ENCODE results near the gene PPP3R1.

The PPP3R1 gene

GRCh38 chr2:68230241-68231060 is 21.9 kb downstream of the PPP3R1 start:
- DNase-seq: no peak

GRCh38 chr2:68226794-68227193 is 25.5 kb downstream of the PPP3R1 start:
- DNase-seq: no peak

- peak; percentile 75 for DNase-seq
These were observed 27.2 kb downstream of the PPP3R1 start for GRCh38 chr2:68225119-68225632.

- DNase-seq: no peak
These were observed 28.9 kb downstream of the PPP3R1 start for GRCh38 chr2:68223419-68223818.

- DNase-seq: no peak
These were observed 30.0 kb downstream of the PPP3R1 start for GRCh38 chr2:68222287-68222686.

- DNase-seq: no peak
These were observed 33.9 kb downstream of the PPP3R1 start for GRCh38 chr2:68218343-68218901.

- no peak for DNase-seq
These were observed 34.6 kb downstream of the PPP3R1 start for GRCh38 chr2:68217729-68218128.

GRCh38 chr2:68216454-68217310 is 35.6 kb downstream of the PPP3R1 start:
- no peak for DNase-seq

GRCh38 chr2:68214381-68214780 is 38.0 kb downstream of the PPP3R1 start:
- no peak for DNase-seq

- no peak for DNase-seq
These were observed 45.5 kb downstream of the PPP3R1 start for GRCh38 chr2:68206793-68207192.

- DNase-seq: no peak
These were observed 48.7 kb downstream of the PPP3R1 start for GRCh38 chr2:68203587-68203986.

GRCh38 chr2:68200157-68200787 is 52.1 kb downstream of the PPP3R1 start:
- no peak for DNase-seq

GRCh38 chr2:68196120-68196716 is 56.1 kb downstream of the PPP3R1 start:
- DNase-seq: peak; percentile 42

- DNase-seq: peak; percentile 26
These were observed 57.2 kb downstream of the PPP3R1 start for GRCh38 chr2:68195096-68195495.

- peak; percentile 77 for DNase-seq
These were observed 58.5 kb downstream of the PPP3R1 start for GRCh38 chr2:68193787-68194372.

GRCh38 chr2:68193144-68193543 is 59.2 kb downstream of the PPP3R1 start:
- DNase-seq: peak; percentile 26

GRCh38 chr2:68190991-68191731 is 61.2 kb downstream of the PPP3R1 start:
- DNase-seq: peak; percentile 95

- DNase-seq: no peak
These were observed 62.1 kb downstream of the PPP3R1 start for GRCh38 chr2:68189991-68190784.

GRCh38 chr2:68188831-68189230 is 63.5 kb downstream of the PPP3R1 start:
- no peak for DNase-seq

GRCh38 chr2:68187329-68187728 is 65.0 kb downstream of the PPP3R1 start:
- no peak for DNase-seq
